Stimulated activated naive CD4-positive, alpha-beta T cell treated with Interleukin-2 at 50 U/mL for 16 hours (primary cell): ENCODE measurements around the gene KDELR1.

ENCODE experiments used
- DNase-seq: peaks from one replicate; lab custom pipeline; 2025; lab: John Stamatoyannopoulos, UW

Gene KDELR1

DNA sequence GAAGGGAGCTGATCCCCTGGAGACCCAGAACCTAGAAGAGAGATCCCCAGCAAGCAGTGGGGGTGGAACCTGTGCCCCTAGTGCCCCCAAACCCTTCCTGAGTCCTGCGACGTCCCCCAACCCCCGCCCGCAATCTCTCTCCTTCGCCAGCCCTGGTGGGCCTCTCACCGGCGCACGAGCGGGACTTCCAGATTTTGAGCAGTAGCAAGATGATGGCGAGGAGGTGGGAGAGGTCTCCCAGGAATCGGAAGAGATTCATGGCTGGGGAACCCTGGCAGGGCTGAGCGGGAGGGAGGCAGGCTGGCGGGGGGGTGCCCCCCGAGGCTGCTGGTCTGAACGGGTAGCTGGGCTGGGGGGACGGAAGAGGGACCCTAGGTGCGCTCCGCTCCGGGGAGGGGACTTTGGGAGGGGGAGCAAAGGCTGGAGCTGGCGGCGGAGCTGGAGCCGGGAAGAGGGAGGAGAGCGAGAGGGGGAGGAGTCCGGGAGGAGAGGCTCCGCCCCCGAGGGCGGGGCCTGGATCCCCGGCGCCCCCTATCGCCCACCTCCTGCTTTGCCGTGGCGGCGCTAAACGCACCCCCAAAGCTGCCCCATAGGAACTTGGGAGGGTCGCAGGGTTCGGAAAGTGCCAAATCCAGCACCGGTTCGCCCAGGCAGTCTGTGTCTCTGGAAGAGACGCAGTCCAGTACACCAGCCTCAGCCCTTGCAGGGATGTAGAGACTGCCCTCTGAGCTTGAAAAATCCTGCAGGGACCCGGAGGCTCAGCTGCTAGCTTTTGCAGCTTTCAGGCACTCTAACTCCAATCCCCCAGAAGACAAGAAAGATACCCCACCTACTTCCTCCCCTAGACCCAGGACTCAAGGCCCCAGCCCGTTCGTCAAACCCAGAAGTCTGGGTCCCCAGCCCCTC lies at the start of gene KDELR1:
KDELR1 (minus strand) TSS at position 452 of the 906 bp plus-strand sequence; CDS start at position 259, 193 bp downstream.
- peak; percentile 55 for DNase-seq

DNA sequence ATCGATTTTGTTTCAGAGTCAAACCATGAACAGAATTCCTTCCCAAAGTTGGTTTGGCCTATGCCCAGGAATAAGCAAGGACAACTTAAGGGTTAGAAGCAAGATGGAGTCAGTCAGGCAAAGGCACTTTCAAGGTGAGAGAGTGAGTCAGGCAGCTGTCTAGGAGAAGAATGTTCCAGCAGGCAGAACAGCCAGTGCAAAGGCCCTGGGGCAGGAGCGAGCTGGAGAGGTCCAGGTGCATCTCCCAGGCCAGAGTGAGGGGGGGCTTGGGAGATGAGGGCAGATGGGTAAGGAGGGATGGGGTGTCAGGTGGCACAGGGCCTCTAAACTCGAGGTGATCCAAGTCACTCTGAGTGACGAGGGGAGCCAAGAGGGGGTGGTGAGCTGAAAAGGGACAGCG lies 45.2 kb upstream of the KDELR1 start:
- no peak for DNase-seq

DNA sequence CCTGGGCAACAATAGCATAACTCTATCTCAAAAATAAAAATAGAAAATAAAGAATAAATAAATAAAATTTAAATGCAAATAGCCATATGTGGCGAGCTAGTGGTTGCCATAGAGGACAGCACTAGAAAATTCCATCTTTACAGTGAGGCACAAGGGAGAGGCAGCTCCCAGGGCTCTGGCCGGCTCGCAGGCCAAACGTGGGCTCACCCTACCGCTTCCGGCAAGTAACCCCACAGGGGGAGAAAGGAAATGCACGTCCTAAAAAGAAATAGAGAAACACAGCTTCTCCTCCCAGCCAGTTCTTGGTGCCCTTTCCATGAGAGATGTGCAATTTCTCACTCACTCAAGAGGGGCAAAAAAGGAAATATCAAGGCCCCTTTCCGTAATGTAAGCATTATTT lies 42.0 kb upstream of the KDELR1 start:
- DNase-seq: no peak

DNA sequence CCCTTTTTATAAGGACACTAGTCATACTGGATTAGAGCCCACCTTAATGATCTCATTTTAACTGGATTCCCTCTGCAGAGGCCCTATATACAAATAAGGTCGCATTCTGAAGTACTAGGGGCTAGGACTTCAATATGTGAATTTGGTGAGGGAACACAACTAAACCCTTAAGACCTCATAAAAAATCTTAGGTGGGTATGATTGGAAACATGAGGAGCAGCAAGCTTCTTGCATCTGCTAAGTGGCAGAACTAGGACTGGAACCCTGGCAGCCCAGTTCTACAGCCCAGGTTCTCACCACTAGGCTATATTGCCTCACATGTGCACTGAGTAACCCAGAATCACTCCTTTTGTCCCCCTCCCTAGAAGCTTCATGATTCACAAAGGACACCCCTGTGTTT lies 37.3 kb upstream of the KDELR1 start:
- DNase-seq: no peak

DNA sequence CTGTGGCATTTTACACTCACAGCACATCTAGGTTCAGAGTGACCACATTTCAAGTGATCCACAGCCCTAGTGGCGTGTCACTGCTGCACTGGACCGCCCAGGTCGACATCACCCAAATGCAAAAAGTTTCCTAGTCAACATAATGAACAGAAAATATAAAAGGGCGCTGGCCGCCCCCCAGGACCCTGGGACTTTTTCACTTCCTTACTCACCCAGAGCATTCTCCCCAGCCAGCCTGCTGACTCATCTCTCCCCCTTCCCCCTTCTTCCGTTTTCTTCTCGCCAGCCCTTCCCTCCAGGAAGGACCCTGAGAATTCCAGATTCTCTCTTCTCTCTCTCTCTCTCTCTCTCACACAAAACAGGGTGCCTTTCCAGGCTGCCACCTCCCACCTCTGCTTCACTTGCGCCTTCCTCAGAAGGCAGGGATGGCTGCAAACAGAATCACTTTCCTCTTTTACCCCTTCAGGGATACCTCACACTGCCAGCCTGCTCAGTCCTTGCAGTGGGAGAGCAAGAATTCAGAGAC lies 33.4 kb upstream of the KDELR1 start:
- no peak for DNase-seq

DNA sequence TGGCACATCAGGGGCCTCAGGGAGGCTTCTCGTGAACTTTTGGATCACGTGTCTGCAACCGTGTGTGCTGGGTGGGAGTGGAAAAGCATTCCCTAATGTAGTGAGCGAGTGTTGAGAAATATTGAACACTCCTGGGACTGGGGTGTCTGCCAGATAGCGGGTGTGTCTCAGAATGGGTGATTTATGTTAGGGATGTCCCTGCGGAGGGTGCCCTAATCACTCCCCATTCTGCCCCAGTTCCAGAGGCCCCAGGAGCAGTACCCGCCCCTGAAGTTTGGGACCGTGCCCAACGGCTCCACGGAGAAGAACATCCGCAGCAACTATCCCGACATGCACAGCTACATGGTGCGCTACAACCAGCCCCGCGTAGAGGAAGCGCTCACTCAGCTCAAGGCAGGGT lies 30.2 kb upstream of the KDELR1 start:
- DNase-seq: no peak

DNA sequence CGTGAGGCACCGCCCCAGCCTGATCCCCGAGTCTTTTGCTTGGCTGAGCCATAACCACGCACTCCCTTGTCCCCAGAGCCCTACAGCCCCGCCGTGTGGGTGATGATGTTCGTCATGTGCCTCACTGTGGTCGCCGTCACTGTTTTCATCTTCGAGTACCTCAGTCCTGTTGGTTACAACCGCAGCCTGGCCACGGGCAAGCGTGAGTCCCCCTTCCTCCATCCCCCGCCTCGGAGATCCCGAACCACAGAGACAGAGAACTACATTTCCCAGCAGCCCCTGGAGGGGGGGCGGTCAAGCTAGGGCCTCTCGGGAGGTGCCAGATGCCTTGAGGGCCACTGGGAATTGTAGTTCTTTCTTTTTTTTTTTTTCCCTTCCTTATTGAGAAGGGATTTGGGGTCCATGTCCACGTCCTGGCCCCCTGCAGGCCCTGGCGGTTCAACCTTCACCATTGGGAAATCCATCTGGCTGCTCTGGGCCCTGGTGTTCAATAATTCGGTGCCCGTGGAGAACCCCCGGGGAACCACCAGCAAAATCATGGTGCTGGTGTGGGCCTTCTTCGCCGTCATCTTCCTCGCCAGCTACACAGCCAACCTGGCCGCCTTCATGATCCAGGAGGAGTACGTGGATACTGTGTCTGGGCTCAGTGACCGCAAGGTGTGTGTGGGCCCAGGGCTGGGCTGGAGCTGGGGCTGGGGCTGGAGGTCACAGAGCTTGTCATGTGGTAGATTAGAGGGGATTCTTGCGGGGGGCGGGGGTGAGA lies 28.0 kb upstream of the KDELR1 start:
- peak; percentile 70 for DNase-seq

DNA sequence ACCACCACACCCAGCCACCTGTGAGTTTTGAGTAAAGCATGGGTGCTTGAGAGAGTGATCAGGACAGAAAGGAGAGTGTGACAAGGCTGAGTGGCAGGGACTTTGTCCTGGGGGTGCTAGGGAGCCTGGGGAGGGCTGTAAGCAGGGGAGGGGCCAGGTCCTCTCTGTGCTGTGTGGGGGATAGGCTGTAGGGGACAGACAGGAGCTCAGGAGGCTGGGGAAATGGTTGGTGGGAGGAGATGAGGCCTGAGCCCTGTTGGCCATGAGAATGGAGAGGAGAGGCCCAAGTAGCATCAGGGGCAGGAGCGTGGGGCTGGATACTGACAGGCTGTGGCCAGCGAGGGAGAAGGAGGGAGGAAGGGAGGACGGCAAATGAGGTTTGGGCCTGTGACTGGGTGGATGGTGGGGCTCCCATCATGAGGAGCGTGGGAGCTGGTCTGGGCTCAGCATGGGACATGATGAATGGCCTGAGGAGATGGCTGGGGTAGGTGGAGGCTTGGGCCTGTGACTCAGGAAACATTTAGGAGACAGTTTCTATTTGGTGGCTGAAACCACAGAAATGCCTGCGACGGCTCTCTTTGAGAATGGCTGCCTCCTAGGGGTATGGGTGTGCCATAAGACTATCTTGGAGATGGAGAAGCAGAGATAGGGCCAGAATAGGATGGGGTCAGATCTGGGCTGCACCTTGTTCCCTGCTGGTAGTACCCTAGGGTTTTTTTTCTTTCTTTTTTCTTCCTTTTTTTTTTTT lies 27.1 kb upstream of the KDELR1 start:
- no peak for DNase-seq

DNA sequence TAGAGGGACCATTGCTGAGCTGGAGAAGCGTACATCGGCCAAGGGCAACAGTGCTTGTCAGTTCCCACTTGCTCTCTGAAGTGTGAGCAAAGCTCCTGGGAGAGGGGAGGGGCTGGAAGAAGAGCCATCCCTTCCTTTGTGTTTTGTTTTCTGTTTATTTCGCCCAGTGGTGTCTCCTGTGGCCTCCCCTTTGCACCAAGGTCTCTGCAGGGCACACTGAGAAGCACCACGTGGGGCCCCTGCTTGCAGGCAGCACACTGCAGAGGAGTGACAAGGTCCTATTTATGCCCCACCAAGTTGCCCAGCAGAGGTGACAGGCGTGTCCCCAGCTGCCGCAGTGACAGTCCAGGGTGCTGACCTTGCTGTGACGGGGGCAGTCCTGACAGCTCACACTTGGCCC lies 26.1 kb upstream of the KDELR1 start:
- DNase-seq: no peak

DNA sequence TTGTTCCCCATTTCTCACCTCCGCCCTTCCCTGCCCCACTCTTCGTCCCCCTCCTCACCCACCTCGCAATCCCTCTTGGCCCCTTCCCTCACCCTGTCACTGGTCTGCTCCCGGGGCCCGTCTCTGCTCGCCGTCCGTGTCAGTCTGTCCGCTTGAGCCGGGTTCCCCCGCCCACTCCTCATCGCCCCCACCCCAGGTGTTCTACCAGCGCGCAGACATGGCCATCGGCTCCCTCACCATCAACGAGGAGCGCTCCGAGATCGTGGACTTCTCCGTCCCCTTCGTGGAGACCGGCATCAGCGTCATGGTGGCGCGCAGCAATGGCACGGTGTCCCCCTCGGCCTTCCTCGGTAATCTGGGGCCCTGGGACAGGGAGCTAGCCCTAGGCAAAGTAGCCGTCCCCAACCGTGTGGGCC lies 24.5 kb upstream of the KDELR1 start:
- DNase-seq: no peak

DNA sequence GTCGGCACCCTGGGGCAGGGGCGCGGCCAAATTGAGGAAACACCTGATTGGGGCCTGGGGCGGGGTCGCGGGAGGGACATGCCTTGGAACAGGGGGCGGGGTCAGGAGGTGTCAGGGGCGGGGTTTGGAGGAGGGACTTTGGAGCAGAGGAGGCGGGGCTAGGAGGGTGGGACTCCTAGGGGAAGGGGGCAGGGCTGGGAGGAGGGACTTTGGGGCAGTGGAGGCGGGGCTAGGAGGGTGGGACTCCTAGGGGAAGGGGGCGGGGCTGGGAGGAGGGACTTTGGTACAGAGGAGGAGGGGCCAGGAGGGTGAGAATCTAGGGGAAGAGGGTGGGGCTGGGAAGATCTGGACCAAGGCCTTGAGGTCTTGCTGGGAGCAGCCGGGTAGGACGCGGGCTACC lies 24.0 kb upstream of the KDELR1 start:
- DNase-seq: peak; percentile 66

DNA sequence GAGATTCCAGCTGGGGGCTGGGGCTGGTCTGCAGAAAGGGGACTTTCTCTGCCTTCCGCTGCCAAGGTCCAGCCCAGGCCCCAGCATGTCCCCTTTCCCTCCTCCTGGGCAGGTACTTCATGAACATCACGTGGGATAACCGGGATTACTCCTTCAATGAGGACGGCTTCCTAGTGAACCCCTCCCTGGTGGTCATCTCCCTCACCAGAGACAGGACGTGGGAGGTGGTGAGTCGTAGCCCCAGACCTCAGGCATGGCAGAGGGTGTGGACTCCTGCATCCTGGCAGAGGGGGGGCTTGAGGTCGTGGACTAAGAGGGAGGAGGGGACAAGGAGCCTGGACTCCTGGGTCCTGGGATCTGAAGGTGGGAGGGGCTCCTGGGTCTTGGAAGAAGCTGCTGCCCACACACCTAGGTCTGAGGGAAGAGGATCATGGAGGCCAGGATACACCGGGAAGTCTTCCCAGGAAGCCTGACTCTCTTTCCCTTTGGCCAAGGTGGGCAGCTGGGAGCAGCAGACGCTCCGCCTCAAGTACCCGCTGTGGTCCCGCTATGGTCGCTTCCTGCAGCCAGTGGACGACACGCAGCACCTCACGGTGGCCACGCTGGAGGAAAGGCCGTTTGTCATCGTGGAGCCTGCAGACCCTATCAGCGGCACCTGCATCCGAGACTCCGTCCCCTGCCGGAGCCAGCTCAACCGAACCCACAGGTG lies 22.7 kb upstream of the KDELR1 start:
- no peak for DNase-seq

DNA sequence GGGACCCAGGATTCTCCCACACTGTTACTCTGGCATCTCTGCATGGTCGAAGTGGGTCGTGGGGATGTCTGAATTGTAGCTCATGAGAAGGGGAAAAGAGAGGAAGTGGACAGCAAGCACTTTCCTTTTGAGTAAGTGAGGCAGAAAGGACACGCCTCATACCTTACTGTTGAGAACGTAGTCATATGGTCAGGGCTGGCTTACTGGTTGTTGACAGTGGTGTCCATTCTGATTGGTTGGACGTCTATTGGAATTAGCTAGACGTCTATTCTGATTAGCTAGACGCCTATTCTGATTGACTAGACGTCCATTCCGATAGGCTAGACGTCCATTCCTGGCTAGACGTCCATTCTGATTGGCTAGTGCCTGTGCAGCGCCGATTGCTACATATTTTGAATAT lies 14.5 kb upstream of the KDELR1 start:
- no peak for DNase-seq

DNA sequence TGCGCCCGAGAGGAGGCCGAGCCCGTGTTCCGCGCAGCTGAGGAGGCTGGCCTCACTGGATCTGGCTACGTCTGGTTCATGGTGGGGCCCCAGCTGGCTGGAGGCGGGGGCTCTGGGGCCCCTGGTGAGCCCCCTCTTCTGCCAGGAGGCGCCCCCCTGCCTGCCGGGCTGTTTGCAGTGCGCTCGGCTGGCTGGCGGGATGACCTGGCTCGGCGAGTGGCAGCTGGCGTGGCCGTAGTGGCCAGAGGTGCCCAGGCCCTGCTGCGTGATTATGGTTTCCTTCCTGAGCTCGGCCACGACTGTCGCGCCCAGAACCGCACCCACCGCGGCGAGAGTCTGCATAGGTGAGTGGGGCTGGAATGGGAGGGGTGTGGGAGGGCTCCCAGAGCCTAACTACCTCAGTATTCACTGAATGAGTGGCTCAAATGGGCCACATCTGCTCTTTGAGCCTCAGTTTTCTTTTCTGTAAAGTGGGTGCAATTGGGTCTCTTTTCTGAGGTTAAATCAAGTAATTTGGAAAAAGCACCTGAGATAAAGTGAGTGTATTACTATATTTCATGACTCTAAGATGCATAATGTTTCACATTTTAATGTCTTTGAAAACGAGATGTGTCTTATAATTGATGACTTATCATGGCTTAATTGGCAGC lies 13.8 kb upstream of the KDELR1 start:
- DNase-seq: no peak

DNA sequence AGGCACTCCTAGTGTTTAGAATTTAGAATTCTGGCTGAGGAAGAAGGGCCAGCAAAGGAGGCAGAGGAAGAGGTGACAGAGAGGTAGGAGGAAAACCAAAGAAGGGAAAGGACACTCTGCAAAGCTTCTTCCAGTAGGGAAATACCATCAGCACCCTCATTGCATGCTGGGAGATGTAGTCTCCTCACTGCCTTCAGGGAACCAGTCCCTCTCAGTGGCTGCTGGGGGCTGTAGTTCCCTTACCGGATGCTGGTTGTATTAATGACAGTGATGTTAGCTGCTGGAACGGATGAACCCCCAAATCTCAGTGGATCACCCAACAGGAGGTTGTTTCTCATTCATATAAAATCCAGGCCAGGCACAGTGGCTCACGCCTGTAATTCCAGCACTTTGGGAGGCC lies 12.3 kb upstream of the KDELR1 start:
- peak; percentile 21 for DNase-seq

DNA sequence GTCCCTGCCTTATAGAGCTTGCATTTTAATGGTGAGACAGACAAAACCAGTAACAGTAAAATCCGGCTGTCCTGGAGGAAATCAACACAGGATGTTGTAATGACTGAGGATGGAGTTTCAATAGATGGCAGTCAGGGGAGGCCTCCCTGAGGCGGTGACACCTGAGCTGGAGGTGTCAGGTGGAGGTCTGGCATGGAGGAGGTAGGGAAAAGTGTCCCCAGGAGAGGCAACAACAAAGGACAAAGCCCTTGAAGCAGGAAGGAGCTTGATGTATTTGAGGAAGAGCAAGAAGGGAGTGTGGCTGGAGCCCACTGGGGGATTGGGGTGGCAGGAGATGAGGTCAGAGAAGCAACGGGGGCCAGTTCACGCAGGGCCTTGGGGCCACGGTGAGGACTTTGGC lies 9.9 kb upstream of the KDELR1 start:
- no peak for DNase-seq

DNA sequence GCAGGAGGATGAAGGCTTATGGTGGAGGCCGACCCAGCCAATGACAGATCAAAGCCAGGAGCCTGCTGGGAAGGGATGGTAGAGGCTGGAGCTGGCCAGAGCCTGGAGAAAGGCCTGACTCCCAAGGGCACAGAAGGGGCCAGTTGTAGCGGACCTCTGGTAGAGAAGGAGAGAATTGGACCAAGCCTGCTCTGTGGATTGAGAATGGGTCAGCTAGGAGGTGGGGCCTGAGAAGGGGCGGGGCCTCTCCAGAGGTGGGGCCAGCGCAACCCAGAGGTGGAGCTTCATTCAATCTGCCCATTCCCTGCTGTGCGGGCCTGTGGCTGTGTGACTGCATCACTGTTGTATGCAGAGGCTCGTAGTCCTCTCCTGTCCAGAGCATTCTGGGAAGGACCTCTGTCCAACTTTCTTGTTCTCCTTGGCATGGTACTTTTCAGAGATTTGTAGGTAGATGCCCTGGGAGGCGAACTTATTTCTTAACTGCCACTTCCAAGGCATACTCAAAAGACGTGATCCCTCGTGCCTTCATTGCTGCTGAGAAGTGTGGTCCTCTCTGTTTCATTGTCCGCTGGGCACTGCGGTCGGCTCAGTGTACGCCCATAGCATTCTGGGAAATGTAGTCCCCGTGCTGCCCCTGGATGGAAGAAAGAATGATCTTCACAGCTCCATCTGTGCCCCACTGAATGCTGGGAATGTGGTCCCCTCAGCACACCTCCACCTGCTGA lies 8.8 kb upstream of the KDELR1 start:
- peak; percentile 17 for DNase-seq

DNA sequence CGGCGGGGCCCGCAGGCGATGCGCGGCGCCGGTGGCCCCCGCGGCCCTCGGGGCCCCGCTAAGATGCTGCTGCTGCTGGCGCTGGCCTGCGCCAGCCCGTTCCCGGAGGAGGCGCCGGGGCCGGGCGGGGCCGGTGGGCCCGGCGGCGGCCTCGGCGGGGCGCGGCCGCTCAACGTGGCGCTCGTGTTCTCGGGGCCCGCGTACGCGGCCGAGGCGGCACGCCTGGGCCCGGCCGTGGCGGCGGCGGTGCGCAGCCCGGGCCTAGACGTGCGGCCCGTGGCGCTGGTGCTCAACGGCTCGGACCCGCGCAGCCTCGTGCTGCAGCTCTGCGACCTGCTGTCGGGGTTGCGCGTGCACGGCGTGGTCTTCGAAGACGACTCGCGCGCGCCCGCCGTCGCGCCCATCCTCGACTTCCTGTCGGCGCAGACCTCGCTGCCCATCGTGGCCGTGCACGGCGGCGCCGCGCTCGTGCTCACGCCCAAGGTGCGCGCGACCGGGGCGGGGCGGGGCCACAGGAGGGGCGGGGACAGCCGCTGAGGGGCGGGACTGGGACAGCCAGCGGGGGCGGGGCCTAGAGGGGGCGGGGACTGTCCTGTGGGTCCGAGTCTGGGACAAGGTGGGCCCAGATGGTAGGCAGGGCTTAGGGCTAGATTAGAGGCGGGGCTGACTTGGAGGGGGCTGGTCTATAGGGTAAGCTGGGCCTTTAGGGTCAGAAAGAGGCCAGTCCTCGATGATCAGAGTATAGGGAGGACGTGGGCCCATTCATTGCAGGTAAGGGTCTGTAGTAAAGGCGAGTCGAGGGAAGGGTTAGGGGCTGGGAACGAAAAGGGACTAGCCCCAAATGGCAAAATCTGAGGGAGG lies 7.3 kb upstream of the KDELR1 start:
- DNase-seq: peak; percentile 75

DNA sequence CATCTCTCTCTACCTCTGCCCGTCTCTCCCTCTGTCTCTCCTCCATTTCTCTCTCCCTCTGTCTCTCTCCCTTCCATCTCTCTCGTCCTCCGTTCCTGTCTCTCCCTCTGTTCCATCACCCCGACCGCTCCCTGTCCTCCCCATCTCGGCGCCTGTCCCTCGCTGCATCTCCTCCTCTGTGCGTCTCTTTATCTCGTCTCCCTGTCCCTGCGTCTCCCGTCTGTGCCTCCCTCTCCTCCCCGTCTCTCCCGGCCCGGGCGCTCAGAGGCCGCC lies 6.7 kb upstream of the KDELR1 start:
- no peak for DNase-seq
